Colonic mucosa (tissue), 4 donors: Measurements from ENCODE around the gene MRPS30. TPM values are rescaled to one million over a fixed set of nuclear protein-coding genes. Genes with fewer than 3 reads are reported as not detected.
A peak's percentile ranks its signal among the peaks of the same experiment; 100 is the strongest.
"Not testable (repeated sequence)": the region's sequence is repeated elsewhere in the genome, so short reads cannot be mapped to it uniquely, and the experiment has no call there.

Experiments used
- DNase-seq: peaks from one replicate; pipeline ENCODE4 v3.0.0-alpha.2; 2020
- H3K27ac ChIP-seq: fragments of 200-600 bp; one replicate; pipeline ENCODE4 v1.8.0; 2021
- H3K27me3 ChIP-seq: fragments of 200-600 bp; one replicate; pipeline ENCODE4 v1.8.0; 2021
- H3K36me3 ChIP-seq: fragments of 200-600 bp; one replicate; pipeline ENCODE4 v1.8.0; 2021
- H3K4me1 ChIP-seq: fragments of 200-600 bp; one replicate; pipeline ENCODE4 v1.8.0; 2021; ENCODE audit warnings: mild to moderate bottlenecking
- H3K4me3 ChIP-seq: fragments of 200-600 bp; one replicate; pipeline ENCODE4 v1.8.0; 2021
- H3K9ac ChIP-seq, 2 donors: one replicate each; pipeline ENCODE4 v1.7.0; 2013; ENCODE audit warnings: control low read depth in 2 of 2, low read depth in 2 of 2, low read length in 2 of 2
- H3K9me3 ChIP-seq: fragments of 200-600 bp; one replicate; pipeline ENCODE4 v1.8.0; 2021
- CTCF ChIP-seq: fragments of 200-600 bp; IDR thresholded peaks from one replicate; pipeline ENCODE4 v1.8.0; 2022; ENCODE audit warnings: antibody characterized with exemption, mild to moderate bottlenecking
- intact Hi-C: fragments of 100-400 bp; cut with DNase I; formaldehyde crosslinking; loops from one replicate; pipeline ENCODE4 v1.14.1; 2022
- total RNA-seq, 2 donors: library from RNA; stranded (reverse); fragmentation: NEBNext Ultra II Directional in 1 of 2; extraction: Animal tissue kit (Norgen Biotek cat#: 25700) in 1 of 2; gene quantifications; one replicate each; pipeline ENCODE4 v1.2.1, GENCODE V29; 2021
- donor health status: healthy.
- donor health status: DM: no; HTN: no; CAD: no.
- donor health status: DM: no; HTN: no; CAD: no.

Gene MRPS30
- 10 to 100 TPM; 47.8 to 62.3 TPM for total RNA-seq

- no peaks in the 10 kb centered on the region for H3K4me1 ChIP-seq
- no peaks in the 10 kb centered on the region for H3K27me3 ChIP-seq
- H3K9ac ChIP-seq = peak within 1 kb of the TSS; percentile 87 to 91
- DNase-seq = peak; percentile 96
- peak; percentile 26 for TF ChIP-seq CTCF
- no peaks in the 10 kb centered on the region for H3K9me3 ChIP-seq
- peak within 1 kb of the TSS; percentile 89 for H3K27ac ChIP-seq
- no peaks in the 10 kb centered on the region for H3K36me3 ChIP-seq
- intact Hi-C loops = no loop called here
- H3K4me3 ChIP-seq = peak within 1 kb of the TSS; percentile 96
These were observed at the start of gene MRPS30 for GRCh38 chr5:44808435-44809214. Gene MRPS30 (plus strand): TSS chr5:44808947. CDS start chr5:44808963, 16 bp downstream.

- H3K4me3 ChIP-seq = no peak overlapping the region
- no peak overlapping the region for H3K27ac ChIP-seq
- no peak for DNase-seq
- no peak overlapping the region for H3K9ac ChIP-seq
- H3K36me3 ChIP-seq = no peaks in the 10 kb centered on the region
- intact Hi-C loops = no loop called here
- no peak for TF ChIP-seq CTCF
- no peaks in the 10 kb centered on the region for H3K4me1 ChIP-seq
- H3K9me3 ChIP-seq = no peaks in the 10 kb centered on the region
- no peaks in the 10 kb centered on the region for H3K27me3 ChIP-seq
These were observed 39.4 kb upstream of the MRPS30 start for GRCh38 chr5:44769200-44769876.

DNA sequence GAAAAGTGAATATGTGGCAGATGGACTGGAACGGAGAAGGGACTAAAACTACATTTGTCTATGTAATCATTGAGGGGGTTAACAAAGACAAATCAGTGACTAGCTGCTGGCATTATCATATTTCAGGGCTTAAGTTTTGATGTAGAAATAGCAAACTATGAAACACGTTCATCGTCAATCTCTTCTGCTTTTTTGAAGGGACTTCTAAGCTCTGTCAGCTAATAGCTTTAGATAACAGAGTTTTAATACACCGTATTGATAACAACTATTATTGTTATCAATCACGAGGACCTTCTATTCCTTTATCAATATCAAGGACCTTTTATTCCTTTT, 38.9 kb upstream of the MRPS30 start:
- no peak for DNase-seq
- H3K9ac ChIP-seq = no peak overlapping the region
- no peaks in the 10 kb centered on the region for H3K27me3 ChIP-seq
- no peaks in the 10 kb centered on the region for H3K9me3 ChIP-seq
- no peaks in the 10 kb centered on the region for H3K36me3 ChIP-seq
- no peak overlapping the region for H3K27ac ChIP-seq
- no peak for TF ChIP-seq CTCF
- no peaks in the 10 kb centered on the region for H3K4me1 ChIP-seq
- no peak overlapping the region for H3K4me3 ChIP-seq
- intact Hi-C loops = loop anchor here (10.0 kb wide), 1 partner anchor 1135 kb away; no protein-coding TSS in a partner anchor

GRCh38 chr5:44770780-44771717, 37.7 kb upstream of the MRPS30 start:
- Histone ChIP-seq H3K27ac (no peak overlapping the region), H3K36me3 (no peaks in the 10 kb centered on the region), H3K4me1 (no peaks in the 10 kb centered on the region), H3K9ac (no peak overlapping the region), H3K4me3 (no peak overlapping the region), H3K9me3 (no peaks in the 10 kb centered on the region), H3K27me3 (no peaks in the 10 kb centered on the region)
- DNase-seq = no peak
- no peak for TF ChIP-seq CTCF
- intact Hi-C loops = loop anchor here (10.0 kb wide), 1 partner anchor 1136 kb away; no protein-coding TSS in a partner anchor

- not testable (repeated sequence) for H3K27me3 ChIP-seq, H3K9ac ChIP-seq, H3K36me3 ChIP-seq, H3K4me3 ChIP-seq, H3K27ac ChIP-seq, DNase-seq, H3K4me1 ChIP-seq, H3K9me3 ChIP-seq
- intact Hi-C loops = loop anchor here (10.0 kb wide), 1 partner anchor 1138 kb away; no protein-coding TSS in a partner anchor
These were observed 36.4 kb upstream of the MRPS30 start for GRCh38 chr5:44772397-44772796.
